ENCODE results near the gene SIGLEC5. TPM values are rescaled to one million over a fixed set of nuclear protein-coding genes. Genes with fewer than 3 reads are reported as not detected.

The SIGLEC5 gene
- total and polyA plus RNA-seq, 2 donors (not counting 3 experiments of a cell fraction or from before 2014, with no cell fraction given) = not detected

- CTCF ChIA-PET = interaction anchor here (0.6 to 4.2 kb wide), 22 partner anchors 10 to 216 kb away, joined by 3 to 89 read pairs (median 4); partner anchors contain the start of genes SIGLEC14 and ZNF175
- H3K4me3 ChIP-seq (replicated peaks in 1 of 3; ENCODE audit: insufficient read depth in 1 of 3, low read depth in 1 of 3, low read length in 3 of 3) = no peak overlapping the region
- H3K27ac ChIP-seq (ENCODE audit: insufficient read depth, low read depth, low read length) = no peak overlapping the region
- DNase-seq (ENCODE audit: low read depth, low spot score) = peak; percentile 19
- H3K27me3 ChIP-seq (ENCODE audit: control insufficient read depth in 2 of 2, insufficient read depth in 2 of 2, low read length in 2 of 2) = peaks cover 3 to 6% of the 10 kb centered on the region in 2 experiments
- H3K4me2 ChIP-seq (ENCODE audit: insufficient read depth, low read length) = no peak overlapping the region
- no TSS peak for BruUV-seq (replicated peaks)
- H3K36me3 ChIP-seq (ENCODE audit: control insufficient read depth in 2 of 2, extremely low read depth in 1 of 2, insufficient read depth in 2 of 2, low read length in 2 of 2) = no peaks in the 10 kb centered on the region
- POLR2A ChIA-PET = no interaction called here
- no peaks in the 10 kb centered on the region for H3K4me1 ChIP-seq (ENCODE audit: control insufficient read depth, extremely low read depth, insufficient read depth, low read length)
- intact Hi-C loops (cut with micrococcal nuclease) = loop anchor here (1.0 kb wide), 1 partner anchor 164 kb away; no protein-coding TSS in a partner anchor
- H3K79me2 ChIP-seq (ENCODE audit: control insufficient read depth, insufficient read depth, low read length) = no peaks in the 10 kb centered on the region
- H3K9me3 ChIP-seq (replicated peaks; ENCODE audit: control insufficient read depth, insufficient read depth, low read length) = no peaks in the 10 kb centered on the region
- dilution Hi-C loops (cut with MboI; ENCODE audit: extremely low pct_ligation_motif_present, low sequenced_read_pairs) = no loop called here
- H2AFZ ChIP-seq (ENCODE audit: low read depth, low read length) = no peak overlapping the region
- H3K9ac ChIP-seq (replicated peaks; ENCODE audit: extremely low read depth, insufficient read depth, low read length) = no peak overlapping the region
- no peaks in the 10 kb centered on the region for H4K20me1 ChIP-seq (replicated peaks; ENCODE audit: control insufficient read depth, extremely low read depth, insufficient read depth, low read length)
- no peak for TF ChIP-seq MAX (IDR thresholded peaks at IDR 0.05; ENCODE audit: insufficient read depth, insufficient read length)
- peak; percentile 43 to 46 for TF ChIP-seq CTCF (IDR thresholded peaks at IDR 0.05; ENCODE audit: extremely low read depth in 1 of 2, insufficient read depth in 1 of 2, low read depth in 1 of 2, low read length in 2 of 2)
- no peak for TF ChIP-seq GATA2 (IDR thresholded peaks at IDR 0.05; ENCODE audit: insufficient read depth, insufficient read length, low read depth, low read length)
- no peak for TF ChIP-seq EZH2 (IDR thresholded peaks at IDR 0.05; ENCODE audit: borderline replicate concordance, low read depth, low read length, severe bottlenecking)
- no peak for TF ChIP-seq MYC (IDR thresholded peaks at IDR 0.05; ENCODE audit: low read depth, low read length)
- peak; percentile 63 for FAIRE-seq
- no peaks in the 10 kb centered on the region for H3K9me1 ChIP-seq (replicated peaks; ENCODE audit: control insufficient read depth, extremely low read depth, insufficient read depth, low read length)
These were observed 7.3 kb upstream of the SIGLEC5 start for GRCh38 chr19:51637362-51637978.
